OCI-LY1 (cell line): ENCODE measurements around the gene SF1.

Experiments used
- CTCF ChIP-seq: fragments of 200-600 bp; sonication (generic), shearing (Covaris generic); IDR thresholded peaks from 2 replicates; pipeline ENCODE4 v1.5.1; 2017; ENCODE audit warnings: mild to moderate bottlenecking, antibody characterized with exemption, low read length, moderate library complexity, mixed read lengths
- EZH2 ChIP-seq: fragments of 200-600 bp; sonication (generic), shearing (Covaris generic); IDR thresholded peaks from 2 replicates; pipeline ENCODE4 v1.8.0; 2017; ENCODE audit warnings: borderline replicate concordance, mixed run types, mild to moderate bottlenecking, antibody characterized with exemption, low read length, moderate library complexity, mixed read lengths

GRCh38 chr11:64809781-64810241 lies 31.5 kb upstream of the SF1 start:
- TF ChIP-seq EZH2 (no peak), CTCF (no peak)
